DMS114 treated with DMSO at 0.1 percent for 48 hours (cell line): ENCODE measurements around the gene GSE1.

Experiments
- DNase-seq: peaks from one replicate; lab custom pipeline; 2025; ENCODE audit not compliant: unreplicated experiment; lab: John Stamatoyannopoulos, UW

Gene GSE1

DNA sequence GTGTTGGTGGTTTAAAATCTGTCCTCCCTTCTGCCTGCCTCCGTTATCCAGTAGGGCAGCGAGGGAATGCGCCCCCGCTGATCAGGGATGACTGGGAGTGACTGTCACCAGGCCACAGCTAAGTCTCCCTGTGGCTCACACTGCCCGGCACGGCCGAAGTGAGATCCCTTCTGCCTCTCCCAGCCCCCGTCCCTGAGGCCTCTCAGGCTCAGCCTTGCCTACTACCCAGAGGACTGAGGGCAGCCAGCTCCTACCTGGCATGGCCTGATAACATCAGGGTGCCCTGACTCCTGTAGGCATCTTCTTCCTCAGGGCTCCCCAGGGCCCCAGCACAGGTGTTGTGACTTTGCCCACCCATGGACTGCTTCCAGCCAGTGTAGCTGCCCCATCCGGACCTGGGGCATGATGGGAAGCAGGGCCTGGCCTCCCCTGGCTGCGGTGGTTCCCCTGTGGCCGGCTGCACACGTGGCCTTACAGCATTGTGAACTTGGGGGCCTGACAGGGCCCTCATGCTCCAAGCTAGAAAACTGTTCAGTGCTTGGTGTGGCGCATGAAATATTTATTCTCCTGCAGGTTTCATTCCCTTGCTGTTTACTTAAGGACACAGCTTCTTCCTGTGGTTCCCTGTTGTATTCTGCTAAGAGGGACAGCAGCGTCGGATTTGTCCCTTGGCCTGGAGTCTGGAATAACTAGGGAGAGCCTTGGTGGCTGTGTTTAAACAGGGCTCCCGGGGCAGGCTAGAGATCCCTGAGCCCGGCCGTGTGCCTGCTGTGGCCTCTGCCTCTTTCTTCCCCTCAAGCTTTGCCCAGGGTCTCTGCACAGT lies 45.6 kb downstream of the GSE1 start:
- DNase-seq = no peak

DNA sequence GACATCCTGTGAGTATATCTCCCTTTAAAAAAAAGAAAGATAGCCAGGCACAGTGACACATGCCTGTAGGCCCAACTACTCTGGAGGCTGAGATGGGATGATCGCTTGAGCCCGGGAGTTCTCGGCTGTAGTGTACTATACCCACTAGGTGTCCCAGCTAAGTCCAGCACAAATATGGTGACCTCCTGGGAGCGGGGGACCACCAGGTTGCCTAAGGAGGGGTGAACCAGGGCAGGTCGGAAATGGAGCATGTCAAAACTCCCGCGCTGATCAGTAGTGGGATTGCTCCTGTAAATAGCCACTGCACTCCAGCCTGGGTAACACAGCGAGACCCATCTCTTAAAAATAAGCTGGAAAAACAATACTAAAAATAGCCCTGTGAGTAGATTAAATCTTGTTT lies 46.2 kb downstream of the GSE1 start:
- no peak for DNase-seq

DNA sequence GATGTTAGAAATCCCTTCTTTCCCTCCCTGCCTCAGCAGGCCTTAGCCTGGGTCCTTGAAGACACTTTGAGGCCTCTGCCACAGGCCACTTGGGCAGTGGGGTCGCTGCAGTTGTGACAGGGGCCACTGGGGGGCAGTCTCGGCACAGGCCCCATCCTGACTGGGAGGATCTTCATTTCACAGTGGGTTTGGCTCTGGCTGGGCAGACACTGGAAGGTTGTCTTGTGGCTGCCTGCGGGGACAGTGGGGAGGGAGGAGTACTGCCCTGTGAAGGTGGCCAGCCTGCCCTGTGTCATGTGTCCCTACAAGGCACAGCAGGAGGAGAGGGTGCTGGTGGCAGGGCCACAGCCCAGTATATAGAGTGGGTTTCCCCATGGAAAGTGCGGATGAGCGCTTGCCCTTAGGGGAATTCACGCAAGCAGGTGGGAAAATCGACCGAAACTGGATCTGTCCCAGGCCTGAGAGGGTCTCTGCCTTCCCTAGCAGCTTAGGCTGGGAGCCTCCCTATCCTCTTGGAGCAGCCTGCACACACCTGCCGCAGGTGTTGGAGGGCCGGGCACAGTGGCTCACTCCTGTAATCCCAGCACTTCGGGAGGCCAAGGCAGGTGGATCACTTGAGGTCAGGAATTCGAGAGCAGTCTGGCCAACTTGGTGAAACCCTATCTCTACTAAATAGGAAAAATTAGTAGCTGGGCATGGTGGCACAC lies 46.8 kb downstream of the GSE1 start:
- DNase-seq = peak; percentile 38

GRCh38 chr16:85660843-85661739 lies 48.0 kb downstream of the GSE1 start:
- no peak for DNase-seq

- DNase-seq = no peak
Observed at GRCh38 chr16:85661740-85662481, 48.8 kb downstream of the GSE1 start.

DNA sequence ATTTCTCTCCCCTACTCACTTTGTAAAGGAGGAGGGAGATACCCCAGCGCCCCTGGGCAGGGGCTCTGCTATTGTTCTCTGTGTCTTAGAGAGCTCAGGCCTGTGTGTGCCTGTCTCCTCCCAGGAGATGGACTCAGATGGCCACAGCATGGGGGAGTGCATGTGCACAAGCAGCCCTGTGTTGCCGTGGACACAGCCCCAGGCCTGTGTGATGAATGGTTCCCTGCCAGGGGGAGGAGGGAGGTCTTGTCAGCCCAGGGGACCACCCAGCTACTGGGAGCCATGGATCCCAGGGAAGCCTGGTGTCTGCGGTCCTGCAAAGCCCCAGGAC lies 49.3 kb downstream of the GSE1 start:
- no peak for DNase-seq

DNA sequence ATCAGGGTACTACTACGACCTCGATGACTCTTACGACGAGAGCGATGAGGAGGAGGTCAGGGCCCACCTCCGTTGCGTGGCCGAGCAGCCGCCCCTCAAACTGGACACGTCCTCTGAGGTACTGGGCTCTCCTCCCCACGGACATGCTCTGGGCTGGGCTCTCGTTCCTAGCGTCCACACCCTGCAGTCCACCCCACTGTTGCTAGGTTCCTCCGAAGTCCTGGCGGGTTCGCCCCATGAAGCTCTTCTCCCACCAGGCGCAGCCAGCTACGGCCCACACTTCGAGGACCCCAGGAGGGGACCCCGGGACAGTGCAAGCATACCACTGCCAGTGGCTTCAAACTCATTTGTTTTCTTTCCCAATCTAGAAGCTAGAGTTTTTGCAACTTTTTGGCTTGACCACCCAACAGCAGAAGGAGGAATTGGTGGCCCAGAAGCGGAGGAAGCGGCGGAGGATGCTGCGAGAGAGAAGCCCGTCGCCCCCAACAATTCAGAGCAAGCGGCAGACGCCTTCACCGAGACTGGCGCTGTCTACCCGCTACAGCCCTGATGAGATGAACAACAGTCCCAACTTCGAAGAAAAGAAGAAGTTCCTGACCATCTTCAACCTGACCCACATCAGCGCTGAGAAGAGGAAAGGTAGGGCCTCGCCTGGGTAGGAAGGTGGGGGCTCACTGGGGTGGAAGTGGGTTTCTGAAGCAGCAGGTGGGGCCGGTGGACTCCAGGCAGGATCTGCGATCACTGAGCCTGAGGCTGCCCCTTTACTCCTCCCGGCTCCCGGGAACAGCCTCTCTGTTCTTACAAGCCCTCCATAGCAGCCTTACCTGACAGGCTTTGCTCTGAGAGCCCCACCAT lies 50.1 kb downstream of the GSE1 start:
- DNase-seq = no peak

DNA sequence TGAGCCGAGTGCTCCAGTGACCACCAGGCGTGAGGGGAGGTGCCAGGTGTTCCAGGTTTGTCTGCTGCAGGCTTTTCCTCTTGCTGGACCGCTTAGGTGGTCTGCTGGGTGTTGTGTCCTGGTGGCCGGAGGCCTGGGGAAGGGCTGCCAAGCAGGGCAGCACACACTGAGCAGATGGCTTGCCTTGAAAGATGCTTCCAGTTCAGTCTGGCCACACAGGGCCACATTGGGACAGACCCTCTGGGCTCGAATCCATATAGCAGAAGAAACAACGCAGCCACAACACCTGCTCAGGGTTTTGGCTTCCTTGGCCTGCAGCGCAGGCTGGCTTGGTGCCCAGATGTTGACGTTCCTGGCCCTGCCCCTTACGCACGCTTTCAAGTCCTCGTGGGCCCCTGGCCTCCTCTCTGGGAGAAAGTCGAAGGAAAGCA lies 50.8 kb downstream of the GSE1 start:
- DNase-seq = no peak

- DNase-seq = no peak
Observed at GRCh38 chr16:85664580-85665372, 51.7 kb downstream of the GSE1 start.

GRCh38 chr16:85665373-85665740 lies 52.2 kb downstream of the GSE1 start:
- no peak for DNase-seq

DNA sequence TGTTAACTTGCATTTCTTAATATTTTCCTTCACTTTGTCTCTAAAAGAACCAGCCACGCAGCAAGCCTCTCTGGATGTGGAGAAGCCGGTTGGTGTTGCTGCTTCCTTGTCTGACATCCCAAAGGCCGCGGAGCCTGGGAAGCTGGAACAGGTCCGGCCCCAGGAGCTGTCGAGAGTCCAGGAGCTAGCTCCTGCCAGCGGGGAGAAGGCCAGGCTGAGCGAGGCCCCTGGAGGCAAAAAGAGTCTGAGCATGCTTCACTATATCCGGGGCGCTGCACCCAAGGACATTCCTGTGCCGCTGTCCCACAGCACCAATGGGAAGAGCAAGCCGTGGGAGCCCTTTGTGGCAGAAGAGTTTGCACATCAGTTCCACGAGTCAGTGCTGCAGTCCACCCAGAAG lies 52.8 kb downstream of the GSE1 start:
- DNase-seq = no peak

DNA sequence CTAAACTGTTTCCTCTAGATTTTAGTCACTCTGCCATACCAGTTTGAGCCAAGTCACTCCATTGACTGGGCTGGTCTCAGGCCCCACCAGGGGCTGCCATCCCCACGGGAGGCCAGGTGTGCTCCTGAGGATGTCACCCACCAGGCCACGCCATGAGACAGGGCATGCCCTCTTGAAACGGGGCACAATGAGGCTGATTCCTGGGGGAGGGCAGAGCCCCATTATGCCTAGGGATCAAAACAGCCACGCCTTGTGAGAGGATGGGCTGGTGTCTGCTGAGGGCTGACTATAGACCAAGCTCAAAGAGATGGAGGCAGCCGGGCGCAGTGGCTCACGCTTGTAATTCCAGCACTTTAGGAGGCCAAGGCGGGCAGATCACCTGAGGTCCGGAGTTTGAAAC lies 54.1 kb downstream of the GSE1 start:
- DNase-seq = no peak

DNA sequence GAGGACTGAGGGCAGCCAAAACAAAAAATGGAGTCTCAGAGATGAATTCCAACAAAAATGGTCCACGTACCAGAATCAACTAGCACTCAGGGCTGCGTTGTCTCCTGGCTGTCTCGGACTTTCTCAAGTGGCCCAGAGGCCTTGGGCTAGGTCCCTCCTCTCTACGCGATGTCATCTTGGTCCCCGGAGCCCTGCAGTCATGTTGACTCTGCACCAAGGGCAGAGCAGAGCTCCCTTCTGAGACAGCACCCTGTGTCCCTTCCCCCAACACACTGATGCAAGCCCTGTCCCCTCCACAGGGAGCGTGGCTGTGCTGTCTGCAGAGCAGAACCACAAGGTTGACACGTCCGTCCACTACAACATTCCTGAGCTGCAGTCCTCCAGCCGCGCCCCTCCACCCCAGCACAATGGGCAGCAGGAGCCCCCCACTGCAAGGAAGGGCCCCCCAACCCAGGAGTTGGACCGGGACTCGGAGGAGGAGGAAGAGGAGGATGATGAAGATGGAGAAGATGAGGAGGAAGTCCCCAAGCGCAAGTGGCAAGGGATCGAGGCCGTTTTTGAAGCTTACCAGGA lies 54.8 kb downstream of the GSE1 start:
- DNase-seq = no peak

DNA sequence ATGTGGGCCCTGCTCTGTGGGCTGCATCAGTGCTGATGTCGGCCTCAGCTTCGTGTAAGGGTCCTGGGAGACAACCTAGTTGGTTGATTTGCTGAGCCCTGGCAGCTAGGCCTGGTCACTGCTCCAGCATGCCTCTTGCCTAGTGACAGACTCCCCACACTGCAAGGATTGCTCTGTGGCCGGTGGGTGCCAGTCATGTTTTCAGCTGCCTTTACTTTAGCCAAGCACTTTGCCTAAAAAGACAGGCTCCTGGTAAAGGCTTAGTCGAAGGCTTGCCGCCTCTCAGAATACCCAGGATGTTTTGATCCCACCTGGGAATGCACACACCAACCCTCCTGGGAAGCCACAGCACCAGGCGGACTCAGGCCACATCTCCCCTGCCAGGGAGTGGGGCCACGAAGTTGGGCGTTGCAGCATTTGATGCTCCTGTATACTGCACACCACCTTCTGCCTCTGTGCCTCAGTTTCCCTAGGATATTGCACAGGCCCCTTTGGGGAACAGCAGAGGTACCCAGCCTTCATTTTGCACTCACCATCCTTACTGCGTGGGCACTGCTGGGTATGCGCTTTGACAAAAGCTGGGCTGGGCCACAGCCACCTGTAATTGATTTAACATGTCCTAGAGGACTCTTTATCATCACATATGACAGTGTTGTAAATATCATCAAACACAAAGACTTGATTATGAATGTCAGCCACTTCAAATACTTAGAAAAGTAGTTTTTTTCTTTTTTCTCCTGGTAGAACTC lies 55.7 kb downstream of the GSE1 start:
- no peak for DNase-seq

GRCh38 chr16:85670840-85671239 lies 57.7 kb downstream of the GSE1 start:
- no peak for DNase-seq

GRCh38 chr16:85673529-85674417 lies 60.7 kb downstream of the GSE1 start:
- no peak for DNase-seq

DNA sequence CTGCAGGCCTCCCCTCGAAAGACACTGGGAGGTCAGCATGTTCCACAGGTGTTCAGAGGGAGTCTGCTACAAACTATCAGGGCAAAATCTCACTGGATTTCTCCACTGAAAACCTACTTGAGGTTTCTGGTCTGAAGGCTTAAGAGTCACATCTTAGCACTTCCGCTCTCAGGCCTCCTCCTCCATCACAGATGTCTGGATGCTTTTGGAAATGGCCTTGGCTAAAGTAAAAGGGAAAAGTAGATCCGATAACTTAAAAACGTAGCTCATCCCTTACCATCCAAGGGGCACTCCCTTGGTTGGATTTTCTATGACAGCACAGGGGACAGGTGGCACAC lies 61.3 kb downstream of the GSE1 start:
- no peak for DNase-seq
